HEK293T (cell line): ENCODE measurements around the gene HSPA4L.

ENCODE experiments used
- CTCF ChIA-PET: fragments of 350-600 bp; formaldehyde crosslinking; extraction: SDS; loops from one replicate; lab custom pipeline; 2021; ENCODE audit warnings: antibody characterized with exemption, inconsistent platforms; lab: Yijun Ruan, JAX
- POLR2A ChIA-PET: fragments of 350-600 bp; formaldehyde crosslinking; extraction: SDS; loops from one replicate; lab custom pipeline; 2020; ENCODE audit warnings: antibody characterized with exemption, inconsistent platforms; lab: Yijun Ruan, JAX
- DNase-seq: peaks from one replicate; pipeline ENCODE4 v3.0.0; 2012; ENCODE audit warnings: mixed read lengths; ENCODE audit errors: extremely low spot score
- ARNT ChIP-seq: fragments of 450-650 bp; IDR thresholded peaks from 2 replicates; pipeline ENCODE4 v1.6.1; 2017; ENCODE audit warnings: mild to moderate bottlenecking
- BHLHE40 ChIP-seq: fragments of 450-650 bp; IDR thresholded peaks from 2 replicates; pipeline ENCODE4 v1.6.1; 2016; ENCODE audit warnings: mild to moderate bottlenecking, moderate library complexity, borderline replicate concordance
- CTBP1 ChIP-seq: fragments of 450-650 bp; IDR thresholded peaks from 2 replicates; pipeline ENCODE4 v1.6.1; 2016; ENCODE audit warnings: borderline replicate concordance
- ELF4 ChIP-seq: fragments of 450-650 bp; IDR thresholded peaks from 2 replicates; pipeline ENCODE4 v1.6.1; 2017; ENCODE audit warnings: antibody characterized with exemption
- FOXA1 ChIP-seq: fragments of 450-650 bp; IDR thresholded peaks from 2 replicates; pipeline ENCODE4 v1.6.1; 2016; ENCODE audit warnings: mild to moderate bottlenecking
- FOXK2 ChIP-seq: fragments of 450-650 bp; IDR thresholded peaks from 2 replicates; pipeline ENCODE4 v1.6.1; 2016; ENCODE audit warnings: mild to moderate bottlenecking
- FOXM1 ChIP-seq: fragments of 450-650 bp; IDR thresholded peaks from 2 replicates; pipeline ENCODE4 v1.6.1; 2017; ENCODE audit warnings: mild to moderate bottlenecking, borderline replicate concordance
- HDGF ChIP-seq: fragments of 450-650 bp; IDR thresholded peaks from 2 replicates; pipeline ENCODE4 v1.6.1; 2017; ENCODE audit warnings: antibody characterized with exemption, borderline replicate concordance
- L3MBTL2 ChIP-seq: fragments of 450-650 bp; conservative IDR thresholded peaks from 2 replicates; pipeline ENCODE4 v1.6.1; 2016; ENCODE audit warnings: mild to moderate bottlenecking
- LEF1 ChIP-seq: fragments of 450-650 bp; IDR thresholded peaks from 2 replicates; pipeline ENCODE4 v1.6.1; 2017; ENCODE audit warnings: mild to moderate bottlenecking, borderline replicate concordance
- NFRKB ChIP-seq: fragments of 450-650 bp; IDR thresholded peaks from 2 replicates; pipeline ENCODE4 v1.6.1; 2016; ENCODE audit warnings: mild to moderate bottlenecking, moderate library complexity
- SP1 ChIP-seq: fragments of 450-650 bp; IDR thresholded peaks from 2 replicates; pipeline ENCODE4 v1.6.1; 2017
- SUZ12 ChIP-seq: fragments of 450-650 bp; IDR thresholded peaks from 2 replicates; pipeline ENCODE4 v1.6.1; 2016; ENCODE audit warnings: mild to moderate bottlenecking
- TARDBP ChIP-seq: fragments of 450-650 bp; IDR thresholded peaks from 2 replicates; pipeline ENCODE4 v1.6.1; 2016
- ZNF384 ChIP-seq: fragments of 450-650 bp; IDR thresholded peaks from 2 replicates; pipeline ENCODE4 v1.6.1; 2016
- TF ChIP-seq, protein P1 (sequence below): fragments of 450-650 bp; IDR thresholded peaks from 2 replicates; pipeline ENCODE4 v1.6.1; 2016

HSPA4L gene

DNA sequence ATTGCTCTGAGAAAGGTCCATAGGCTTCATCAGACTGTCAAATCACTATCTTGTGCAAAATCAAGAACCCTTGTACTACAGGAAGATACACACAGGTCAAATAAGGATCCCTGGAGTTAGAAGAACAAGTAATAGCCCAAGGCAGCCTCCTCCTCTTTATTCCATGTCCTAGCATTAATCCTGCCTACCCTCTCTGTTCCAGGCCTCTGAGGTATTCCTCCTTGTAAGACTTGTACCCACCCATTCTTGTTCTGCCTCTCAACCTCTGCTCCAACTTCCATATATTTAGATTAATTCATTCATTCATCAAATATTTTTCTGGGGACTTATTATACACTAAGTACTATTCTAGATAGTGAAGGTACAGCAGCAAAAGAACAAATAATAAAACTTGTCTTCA is 88.2 kb downstream of the HSPA4L start:
- POLR2A ChIA-PET = interaction anchor here (1.8 kb wide), 1 partner anchor 11 kb away, joined by 7 read pairs; the partner anchor contains the start of gene PLK4
- CTCF ChIA-PET = no interaction called here
- DNase-seq = no peak
- no peak for TF ChIP-seq HDGF
- TF ChIP-seq, protein P1, sequence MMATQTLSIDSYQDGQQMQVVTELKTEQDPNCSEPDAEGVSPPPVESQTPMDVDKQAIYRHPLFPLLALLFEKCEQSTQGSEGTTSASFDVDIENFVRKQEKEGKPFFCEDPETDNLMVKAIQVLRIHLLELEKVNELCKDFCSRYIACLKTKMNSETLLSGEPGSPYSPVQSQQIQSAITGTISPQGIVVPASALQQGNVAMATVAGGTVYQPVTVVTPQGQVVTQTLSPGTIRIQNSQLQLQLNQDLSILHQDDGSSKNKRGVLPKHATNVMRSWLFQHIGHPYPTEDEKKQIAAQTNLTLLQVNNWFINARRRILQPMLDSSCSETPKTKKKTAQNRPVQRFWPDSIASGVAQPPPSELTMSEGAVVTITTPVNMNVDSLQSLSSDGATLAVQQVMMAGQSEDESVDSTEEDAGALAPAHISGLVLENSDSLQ = no peak
- no peak for TF ChIP-seq ELF4
- TF ChIP-seq SUZ12 = no peak
- TF ChIP-seq TARDBP = no peak
- TF ChIP-seq ARNT = no peak
- no peak for TF ChIP-seq NFRKB

DNA sequence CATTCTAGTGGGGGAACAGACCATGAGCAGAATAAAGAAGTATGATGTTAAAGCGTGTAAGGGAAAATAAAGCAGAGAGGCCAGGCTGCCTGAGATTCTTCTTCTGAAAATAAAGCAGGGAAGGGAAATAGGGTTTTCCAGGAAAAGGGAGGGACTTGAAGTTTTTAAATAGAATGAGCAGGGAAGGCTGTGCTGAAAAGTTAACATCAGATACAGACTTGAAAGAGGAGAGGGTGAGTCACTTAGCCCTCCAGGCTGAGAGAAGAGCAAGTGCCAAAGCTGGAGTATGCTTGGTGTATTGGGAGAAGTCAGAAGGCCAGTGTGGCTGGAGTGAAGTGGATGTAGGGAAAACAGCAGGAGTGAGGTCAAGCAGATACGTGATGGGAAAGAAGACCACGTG is 88.6 kb downstream of the HSPA4L start:
- CTCF ChIA-PET = no interaction called here
- no peak for TF ChIP-seq FOXA1
- TF ChIP-seq TARDBP = no peak
- TF ChIP-seq ARNT = no peak
- TF ChIP-seq HDGF = no peak
- TF ChIP-seq BHLHE40 = no peak
- TF ChIP-seq FOXM1 = no peak
- TF ChIP-seq CTBP1 = no peak
- no peak for DNase-seq
- POLR2A ChIA-PET = interaction anchor here (1.8 kb wide), 1 partner anchor 11 kb away, joined by 7 read pairs; the partner anchor contains the start of gene PLK4

DNA sequence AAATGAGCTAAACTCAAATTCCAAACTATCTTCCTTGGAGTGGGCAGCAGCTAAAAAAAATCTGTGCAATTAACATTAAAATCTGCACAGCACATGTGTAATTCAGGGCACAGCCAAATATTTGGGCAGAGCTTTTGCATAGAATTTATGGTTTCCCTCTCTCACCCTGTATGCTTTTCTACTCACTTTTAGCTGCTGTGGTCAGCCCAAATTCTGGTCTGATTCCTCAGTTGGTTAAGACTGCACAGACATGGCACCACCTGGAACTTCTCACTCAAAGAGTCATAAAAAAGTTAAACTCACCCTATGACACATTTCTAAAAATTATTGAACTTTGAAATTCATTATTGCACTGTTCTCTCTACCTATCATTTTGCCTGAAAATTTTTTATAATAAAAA is 93.7 kb downstream of the HSPA4L start:
- POLR2A ChIA-PET = interaction anchor here (1.2 to 1.4 kb wide), 2 partner anchors 12 to 93 kb away, joined by 3 to 7 read pairs; partner anchors contain the start of gene HSPA4L
- no peak for DNase-seq
- CTCF ChIA-PET = no interaction called here
- TF ChIP-seq LEF1 (no peak), FOXA1 (no peak), SP1 (no peak), ELF4 (no peak), SUZ12 (no peak), FOXM1 (no peak), BHLHE40 (no peak), NFRKB (no peak), TARDBP (no peak)
- TF ChIP-seq, protein P1 = no peak

DNA sequence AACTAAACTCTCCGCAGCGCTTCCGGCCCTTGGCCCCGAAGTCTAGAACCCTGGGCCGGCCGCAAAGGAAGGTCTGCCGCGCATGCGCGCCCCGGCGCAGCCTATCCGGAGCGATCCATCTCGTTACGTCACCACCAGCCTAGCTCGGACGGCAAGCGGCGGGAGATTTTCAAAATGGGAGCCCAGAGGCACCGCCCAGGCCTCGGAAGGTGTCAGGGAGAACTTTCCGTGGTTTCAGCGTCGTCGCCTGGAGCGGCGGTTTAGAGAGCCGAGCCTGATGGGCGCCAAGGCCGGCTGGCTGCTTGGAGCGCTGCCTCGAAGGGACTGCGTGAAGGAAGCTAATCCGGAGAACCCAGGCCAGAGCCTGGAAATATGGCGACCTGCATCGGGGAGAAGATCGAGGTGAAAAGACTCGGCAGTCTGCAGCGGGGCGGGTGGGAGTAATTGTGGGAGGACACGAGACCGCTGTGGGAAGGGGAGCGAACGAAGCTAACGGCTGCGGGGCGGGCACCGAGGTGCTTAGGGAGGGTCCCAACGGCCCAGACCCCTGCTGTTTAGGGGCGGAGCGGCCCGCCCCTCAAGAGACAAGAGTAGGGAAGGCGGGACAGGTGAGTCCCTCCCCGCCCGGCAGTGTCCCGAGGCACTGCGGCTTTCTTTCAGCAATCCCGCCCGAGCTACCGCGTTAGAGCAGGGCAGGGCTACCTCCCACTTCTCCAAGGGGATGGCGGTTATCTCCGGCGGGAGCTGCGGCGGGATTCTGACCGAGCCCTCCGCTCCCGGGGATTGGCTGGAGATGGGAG is 98.8 kb downstream of the HSPA4L start, which contains the start of gene PLK4:
Gene PLK4 (plus strand): TSS at position 131 of the 800 bp plus-strand sequence. CDS start 242 bp downstream, at position 373.
- ChIA-PET POLR2A (interaction anchor here (0.6 to 1.7 kb wide), 17 partner anchors 9 to 447 kb away, joined by 3 to 21 read pairs (median 4); partner anchors contain the start of genes ABHD18, HSPA4L, LARP1B and MFSD8), CTCF (interaction anchor here (0.6 kb wide), 1 partner anchor 181 kb away, joined by 3 read pairs; no protein-coding TSS in a partner anchor)
- TF ChIP-seq BHLHE40 (no peak), ARNT (no peak), L3MBTL2 (peak; percentile 88), ZNF384 (no peak), ELF4 (peak; percentile 65), SP1 (no peak), CTBP1 (no peak), LEF1 (no peak), NFRKB (peak; percentile 93), FOXM1 (no peak), HDGF (no peak), TARDBP (no peak), FOXK2 (no peak), SUZ12 (no peak), FOXA1 (no peak)
- TF ChIP-seq, protein P1 = no peak
- peak; percentile 95 for DNase-seq

DNA sequence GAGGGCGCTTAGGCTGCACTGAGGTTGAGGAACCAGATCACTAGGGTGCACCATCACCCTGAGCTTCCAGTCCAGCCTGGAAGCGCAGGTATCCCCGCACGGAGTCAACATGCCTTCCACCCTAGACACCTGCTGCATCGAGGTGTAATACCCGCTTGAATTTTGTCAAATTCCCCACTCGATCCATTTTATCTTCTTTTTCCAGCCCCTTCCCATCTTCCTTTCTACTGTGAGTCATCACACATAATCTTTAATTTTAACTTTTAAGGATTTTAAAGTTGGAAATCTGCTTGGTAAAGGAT is 99.4 kb downstream of the HSPA4L start:
- TF ChIP-seq BHLHE40 = no peak
- no peak for TF ChIP-seq ARNT
- TF ChIP-seq, protein P1 = no peak
- TF ChIP-seq CTBP1 = no peak
- no peak for TF ChIP-seq SUZ12
- TF ChIP-seq ELF4 = no peak
- TF ChIP-seq LEF1 = no peak
- no peak for TF ChIP-seq TARDBP
- TF ChIP-seq NFRKB = no peak
- TF ChIP-seq SP1 = no peak
- TF ChIP-seq FOXM1 = no peak
- ChIA-PET POLR2A (interaction anchor here (0.6 to 1.7 kb wide), 16 partner anchors 9 to 446 kb away, joined by 3 to 21 read pairs (median 4); partner anchors contain the start of genes ABHD18, HSPA4L, LARP1B and MFSD8), CTCF (interaction anchor here (0.6 kb wide), 1 partner anchor 181 kb away, joined by 3 read pairs; no protein-coding TSS in a partner anchor)
- no peak for DNase-seq
